Thoracic aorta (tissue), 2 donors: ENCODE data around the gene KIF18B. TPM values are rescaled to one million over a fixed set of nuclear protein-coding genes. Genes with fewer than 3 reads are reported as not detected.

Experiments
- ATAC-seq: fragments of 150-250 bp; one replicate; pipeline ENCODE4 v1.8.0; 2017; ENCODE audit warnings: low read depth; ENCODE audit not compliant: insufficient number of reproducible peaks, low FRiP score
- DNase-seq: peaks from one replicate; pipeline ENCODE4 v3.0.0-alpha.2; 2020; ENCODE audit warnings: low spot score
- H3K27ac ChIP-seq, 2 donors: fragments of 200-600 bp; sonication (generic); 1 replicate in 1 of 2; 2 replicates in 1 of 2; pipeline ENCODE4 v1.5.1; 2016; ENCODE audit warnings: mild to moderate bottlenecking in 2 of 2, moderate library complexity in 2 of 2
- H3K27me3 ChIP-seq: fragments of 200-600 bp; sonication (generic); replicated peaks from 2 replicates; pipeline ENCODE4 v1.6.0; 2016; ENCODE audit warnings: mild to moderate bottlenecking; ENCODE audit not compliant: insufficient read depth
- H3K36me3 ChIP-seq: fragments of 200-600 bp; sonication (generic); one replicate; pipeline ENCODE4 v1.5.1; 2016
- H3K4me1 ChIP-seq, 2 donors: fragments of 200-600 bp; sonication (generic); 1 replicate in 1 of 2; 2 replicates in 1 of 2; pipeline versions ENCODE4 v1.5.1 to v1.6.0; 2016; ENCODE audit warnings: low read depth in 2 of 2, mild to moderate bottlenecking in 1 of 2; ENCODE audit not compliant: control insufficient read depth in 1 of 2
- H3K4me3 ChIP-seq: fragments of 200-600 bp; sonication (generic); 2 replicates; pipeline ENCODE4 v1.5.1; 2016; ENCODE audit warnings: mild to moderate bottlenecking
- H3K9me3 ChIP-seq: fragments of 200-600 bp; sonication (generic); 2 replicates; pipeline ENCODE4 v1.5.1; 2016
- total RNA-seq, 2 donors: library from RNA; depleted of rRNA; stranded (reverse); fragments of >200 nt; gene quantifications; one replicate each; pipeline versions ENCODE4 v1.1.0 to v1.2.3, GENCODE V29; 2016
- TF ChIP-seq, protein P1 (sequence below): fragments of 200-600 bp; sonication (generic); IDR thresholded peaks from one replicate; pipeline ENCODE4 v1.5.1; 2019; ENCODE audit warnings: antibody characterized with exemption

Gene KIF18B
- total RNA-seq, 2 donors from 2014 or later: 2.0 TPM; not detected in 1

DNA sequence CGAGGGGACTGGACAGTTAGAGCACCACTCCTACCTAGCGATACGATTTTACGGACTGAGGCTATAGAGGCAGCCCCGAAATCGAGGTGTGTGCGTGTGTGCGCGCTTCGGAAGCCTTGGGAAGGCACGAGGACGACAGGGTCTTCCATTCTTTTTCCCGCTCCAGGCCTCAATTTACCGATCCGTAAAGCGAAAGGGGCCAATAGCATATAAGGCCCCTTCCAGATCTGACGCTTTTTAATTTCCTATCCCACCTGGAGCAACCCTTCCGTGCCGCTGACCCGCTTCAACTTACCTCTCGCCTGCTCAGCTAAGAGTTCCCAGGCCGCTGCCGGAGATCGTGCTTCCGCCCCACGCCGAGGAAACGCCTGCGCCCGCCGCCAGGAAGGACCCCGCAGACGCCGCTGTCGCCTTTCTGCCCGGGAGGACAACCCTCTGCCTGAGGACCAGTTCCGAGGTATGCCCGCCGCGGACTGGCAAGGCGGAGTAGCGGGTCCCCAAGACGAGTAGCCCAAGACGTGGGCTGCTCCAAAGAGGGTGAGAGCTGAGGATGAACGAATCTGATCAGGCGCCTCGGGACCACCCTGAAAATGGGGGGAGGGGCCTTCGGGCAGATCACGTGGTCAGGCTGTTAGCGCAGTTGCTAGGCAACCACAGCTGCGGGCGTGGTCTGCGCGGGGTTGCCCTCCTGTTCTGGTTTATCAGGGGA, 48.3 kb downstream of the KIF18B start, which contains the start of gene EFTUD2:
EFTUD2 (minus strand) TSS at position 372 of the 709 bp plus-strand sequence. CDS start 4,924 bp downstream, outside the sequence.
- ATAC-seq (peak; percentile 94), DNase-seq (peak; percentile 64)
- no peaks in the 10 kb centered on the region for H3K27me3 ChIP-seq
- H3K36me3 ChIP-seq: peaks cover 11% of the 10 kb centered on the region
- H3K4me3 ChIP-seq: peak within 1 kb of the TSS; percentile 83
- TF ChIP-seq, protein P1, sequence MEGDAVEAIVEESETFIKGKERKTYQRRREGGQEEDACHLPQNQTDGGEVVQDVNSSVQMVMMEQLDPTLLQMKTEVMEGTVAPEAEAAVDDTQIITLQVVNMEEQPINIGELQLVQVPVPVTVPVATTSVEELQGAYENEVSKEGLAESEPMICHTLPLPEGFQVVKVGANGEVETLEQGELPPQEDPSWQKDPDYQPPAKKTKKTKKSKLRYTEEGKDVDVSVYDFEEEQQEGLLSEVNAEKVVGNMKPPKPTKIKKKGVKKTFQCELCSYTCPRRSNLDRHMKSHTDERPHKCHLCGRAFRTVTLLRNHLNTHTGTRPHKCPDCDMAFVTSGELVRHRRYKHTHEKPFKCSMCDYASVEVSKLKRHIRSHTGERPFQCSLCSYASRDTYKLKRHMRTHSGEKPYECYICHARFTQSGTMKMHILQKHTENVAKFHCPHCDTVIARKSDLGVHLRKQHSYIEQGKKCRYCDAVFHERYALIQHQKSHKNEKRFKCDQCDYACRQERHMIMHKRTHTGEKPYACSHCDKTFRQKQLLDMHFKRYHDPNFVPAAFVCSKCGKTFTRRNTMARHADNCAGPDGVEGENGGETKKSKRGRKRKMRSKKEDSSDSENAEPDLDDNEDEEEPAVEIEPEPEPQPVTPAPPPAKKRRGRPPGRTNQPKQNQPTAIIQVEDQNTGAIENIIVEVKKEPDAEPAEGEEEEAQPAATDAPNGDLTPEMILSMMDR: peak; percentile 19
- H3K4me1 ChIP-seq: peaks cover 14 to 23% of the 10 kb centered on the region in 2 donors
- H3K9me3 ChIP-seq: no peaks in the 10 kb centered on the region
- H3K27ac ChIP-seq: peak within 1 kb of the TSS; percentile 92 to 94

DNA sequence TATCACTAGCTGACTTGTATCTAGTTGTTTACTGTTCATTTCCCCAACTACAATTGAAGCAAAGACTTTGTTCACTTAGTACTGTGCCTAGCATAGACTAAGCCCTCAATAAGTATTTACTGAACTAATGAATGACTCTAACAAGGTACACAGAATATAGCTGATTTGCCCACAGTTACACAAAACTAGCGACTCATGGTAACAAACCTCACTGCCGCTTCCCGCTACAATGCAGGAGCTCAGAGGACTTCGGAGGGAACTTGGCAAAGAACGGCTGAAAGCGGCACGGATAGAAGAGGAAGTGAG, 48.9 kb downstream of the KIF18B start:
- TF ChIP-seq, protein P1: no peak
- Histone ChIP-seq H3K36me3 (peaks cover 16% of the 10 kb centered on the region), H3K27me3 (no peaks in the 10 kb centered on the region), H3K4me3 (peak overlapping the region; percentile 83), H3K9me3 (no peaks in the 10 kb centered on the region), H3K27ac (peak overlapping the region; percentile 92 to 94), H3K4me1 (peaks cover 14 to 23% of the 10 kb centered on the region in 2 donors)
- DNase-seq (no peak), ATAC-seq (no peak)

DNA sequence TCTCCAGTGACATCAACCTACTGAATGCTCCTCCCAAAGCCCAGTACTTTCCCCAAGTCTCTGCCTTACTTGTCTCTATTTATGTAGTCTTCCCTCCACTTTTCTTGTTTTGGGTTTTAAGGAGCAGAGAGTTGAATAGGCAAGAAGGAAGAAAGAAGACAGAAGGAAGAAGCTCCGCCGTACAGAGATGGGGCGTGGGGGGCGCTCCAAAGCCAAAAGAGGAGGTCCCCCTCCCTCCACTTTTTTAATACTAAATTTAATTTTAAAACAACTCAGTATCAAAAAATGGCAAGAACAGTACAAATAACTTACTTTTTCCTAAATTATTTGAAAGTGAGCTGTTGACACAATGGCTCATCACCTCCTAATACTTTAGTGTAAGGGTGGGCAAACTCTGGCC, 52.9 kb downstream of the KIF18B start:
- H3K36me3 ChIP-seq: peaks cover 25% of the 10 kb centered on the region
- H3K27ac ChIP-seq: no peak overlapping the region
- no peaks in the 10 kb centered on the region for H3K27me3 ChIP-seq
- H3K4me1 ChIP-seq: peaks cover 10 to 15% of the 10 kb centered on the region in 2 donors
- H3K9me3 ChIP-seq: no peaks in the 10 kb centered on the region
- no peak overlapping the region for H3K4me3 ChIP-seq
- DNase-seq (no peak), ATAC-seq (no peak)
- TF ChIP-seq, protein P1: no peak

GRCh38 chr17:44892250-44892649, 55.3 kb downstream of the KIF18B start:
- Histone ChIP-seq H3K36me3 (peaks cover 25% of the 10 kb centered on the region), H3K4me3 (no peak overlapping the region), H3K27me3 (no peaks in the 10 kb centered on the region), H3K27ac (no peak overlapping the region), H3K4me1 (no peaks in the 10 kb centered on the region), H3K9me3 (no peaks in the 10 kb centered on the region)
- TF ChIP-seq, protein P1: no peak
- no peak for ATAC-seq
- DNase-seq: no peak

DNA sequence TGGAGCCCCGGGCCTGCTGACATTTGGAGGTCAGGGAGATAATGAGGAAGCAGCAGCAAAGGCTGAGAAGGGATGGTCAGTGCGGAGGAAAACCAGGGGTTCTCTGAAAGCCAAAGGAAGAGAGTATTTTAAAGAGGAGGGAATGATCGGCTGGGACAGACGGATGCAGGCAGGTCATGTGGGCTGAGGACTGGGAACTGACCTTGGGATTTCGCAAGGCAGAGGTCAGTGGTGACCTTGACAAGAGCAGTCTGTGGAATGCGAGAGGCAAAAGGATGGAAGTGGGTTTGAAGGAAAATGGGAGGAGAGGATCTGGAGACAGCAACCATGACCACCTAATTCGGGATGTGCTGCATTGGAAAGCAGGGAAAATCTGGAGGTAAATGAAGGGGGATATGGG, 58.6 kb downstream of the KIF18B start:
- Histone ChIP-seq H3K27ac (no peak overlapping the region), H3K27me3 (no peaks in the 10 kb centered on the region), H3K9me3 (no peaks in the 10 kb centered on the region), H3K36me3 (peaks cover 32% of the 10 kb centered on the region), H3K4me1 (no peaks in the 10 kb centered on the region), H3K4me3 (no peak overlapping the region)
- ATAC-seq (no peak), DNase-seq (no peak)
- TF ChIP-seq, protein P1: no peak
